T-helper 1 cell treated with Interleukin-12 subunit alpha and Interleukin-12 subunit beta and Interleukin-4 antibody, amounts not matched to agents 30 ng/mL and 1 ng/mL, for 36 hours (primary cell): ENCODE data around the gene EEFSEC. TPM values are rescaled to one million over a fixed set of nuclear protein-coding genes. Genes with fewer than 3 reads are reported as not detected.

Experiments used
- intact Hi-C: fragments of 100-400 bp; cut with micrococcal nuclease; formaldehyde crosslinking; loops from one replicate; pipeline ENCODE4 v1.15.1; 2024
- total RNA-seq: library from RNA; stranded (reverse); gene quantifications from 2 replicates; pipeline ENCODE4 v1.2.3, GENCODE V29; 2022

EEFSEC gene
- total RNA-seq, 1 donor from 2014 or later = 15.9 TPM

- intact Hi-C loops = no loop called here
These were observed 227.0 kb downstream of the EEFSEC start for GRCh38 chr3:128380295-128380694.

- intact Hi-C loops = no loop called here
These were observed 227.4 kb downstream of the EEFSEC start for GRCh38 chr3:128380719-128381118.

- intact Hi-C loops = no loop called here
These were observed 228.3 kb downstream of the EEFSEC start for GRCh38 chr3:128381609-128382008.

- intact Hi-C loops = no loop called here
These were observed 229.0 kb downstream of the EEFSEC start for GRCh38 chr3:128382221-128382807.

GRCh38 chr3:128383316-128384235 lies 230.3 kb downstream of the EEFSEC start:
- intact Hi-C loops = no loop called here

GRCh38 chr3:128385080-128385832 lies 232.0 kb downstream of the EEFSEC start:
- intact Hi-C loops = no loop called here

- intact Hi-C loops = no loop called here
These were observed 235.7 kb downstream of the EEFSEC start for GRCh38 chr3:128388932-128389331.

- intact Hi-C loops = no loop called here
These were observed 237.6 kb downstream of the EEFSEC start for GRCh38 chr3:128390867-128391266.

GRCh38 chr3:128392021-128392420 lies 238.7 kb downstream of the EEFSEC start:
- intact Hi-C loops = no loop called here

GRCh38 chr3:128392818-128393544 lies 239.7 kb downstream of the EEFSEC start:
- intact Hi-C loops = no loop called here

- intact Hi-C loops = no loop called here
These were observed 240.8 kb downstream of the EEFSEC start for GRCh38 chr3:128394033-128394432.

- intact Hi-C loops = no loop called here
These were observed 241.8 kb downstream of the EEFSEC start for GRCh38 chr3:128395046-128395445.

GRCh38 chr3:128395500-128396162 lies 242.3 kb downstream of the EEFSEC start:
- intact Hi-C loops = no loop called here

- intact Hi-C loops = no loop called here
These were observed 244.2 kb downstream of the EEFSEC start for GRCh38 chr3:128397484-128397883.

- intact Hi-C loops = no loop called here
These were observed 245.3 kb downstream of the EEFSEC start for GRCh38 chr3:128398586-128398985.

GRCh38 chr3:128399221-128399915 lies 246.1 kb downstream of the EEFSEC start:
- intact Hi-C loops = no loop called here

- intact Hi-C loops = no loop called here
These were observed 247.4 kb downstream of the EEFSEC start for GRCh38 chr3:128400671-128401070.

GRCh38 chr3:128402319-128402718 lies 249.0 kb downstream of the EEFSEC start:
- intact Hi-C loops = no loop called here

GRCh38 chr3:128402998-128403397 lies 249.7 kb downstream of the EEFSEC start:
- intact Hi-C loops = no loop called here
